ENCODE measurements around the gene LRGUK.
A peak's percentile ranks its signal among the peaks of the same experiment; 100 is the strongest.

LRGUK gene

GRCh38 chr7:134129856-134130523, 2.9 kb downstream of the LRGUK start:
- DNase-seq: no peak

GRCh38 chr7:134134004-134134403, 6.9 kb downstream of the LRGUK start:
- no peak for DNase-seq

GRCh38 chr7:134140889-134141867, 14.0 kb downstream of the LRGUK start:
- peak; percentile 37 for DNase-seq

GRCh38 chr7:134141868-134142264, 14.7 kb downstream of the LRGUK start:
- no peak for DNase-seq

- DNase-seq: no peak
Observed at GRCh38 chr7:134153493-134154136, 26.5 kb downstream of the LRGUK start.

- DNase-seq: no peak
Observed at GRCh38 chr7:134154581-134155130, 27.5 kb downstream of the LRGUK start.

- DNase-seq: no peak
Observed at GRCh38 chr7:134155206-134155605, 28.1 kb downstream of the LRGUK start.

GRCh38 chr7:134155871-134156270, 28.7 kb downstream of the LRGUK start:
- DNase-seq: no peak

- DNase-seq: no peak
Observed at GRCh38 chr7:134165252-134165651, 38.1 kb downstream of the LRGUK start.

GRCh38 chr7:134167250-134167649, 40.1 kb downstream of the LRGUK start:
- DNase-seq: no peak

- no peak for DNase-seq
Observed at GRCh38 chr7:134167841-134168240, 40.7 kb downstream of the LRGUK start.

- DNase-seq: no peak
Observed at GRCh38 chr7:134174795-134175261, 47.7 kb downstream of the LRGUK start.

GRCh38 chr7:134175334-134176036, 48.3 kb downstream of the LRGUK start:
- no peak for DNase-seq

GRCh38 chr7:134176037-134176350, 48.9 kb downstream of the LRGUK start:
- no peak for DNase-seq

- peak; percentile 31 for DNase-seq
Observed at GRCh38 chr7:134179036-134180011, 52.2 kb downstream of the LRGUK start.

- no peak for DNase-seq
Observed at GRCh38 chr7:134180376-134180775, 53.2 kb downstream of the LRGUK start.

- no peak for DNase-seq
Observed at GRCh38 chr7:134182078-134182477, 54.9 kb downstream of the LRGUK start.

- no peak for DNase-seq
Observed at GRCh38 chr7:134184767-134185166, 57.6 kb downstream of the LRGUK start.

GRCh38 chr7:134186027-134186426, 58.9 kb downstream of the LRGUK start:
- no peak for DNase-seq

GRCh38 chr7:134186801-134187200, 59.7 kb downstream of the LRGUK start:
- no peak for DNase-seq

GRCh38 chr7:134187893-134188292, 60.8 kb downstream of the LRGUK start:
- DNase-seq: no peak

Data from NCI-H2227 treated with DMSO at 0.1 percent for 48 hours (cell line).